IPS-11a (cell line): Measurements from ENCODE around the gene MIOS.
"Not testable (repeated sequence)": the region's sequence is repeated elsewhere in the genome, so short reads cannot be mapped to it uniquely, and the experiment has no call there.

ENCODE experiments used
- H3K4me3 ChIP-seq: one replicate; pipeline ENCODE4 v1.5.1; 2013; ENCODE audit warnings: low read depth, low read length, control low read depth

Gene MIOS

DNA sequence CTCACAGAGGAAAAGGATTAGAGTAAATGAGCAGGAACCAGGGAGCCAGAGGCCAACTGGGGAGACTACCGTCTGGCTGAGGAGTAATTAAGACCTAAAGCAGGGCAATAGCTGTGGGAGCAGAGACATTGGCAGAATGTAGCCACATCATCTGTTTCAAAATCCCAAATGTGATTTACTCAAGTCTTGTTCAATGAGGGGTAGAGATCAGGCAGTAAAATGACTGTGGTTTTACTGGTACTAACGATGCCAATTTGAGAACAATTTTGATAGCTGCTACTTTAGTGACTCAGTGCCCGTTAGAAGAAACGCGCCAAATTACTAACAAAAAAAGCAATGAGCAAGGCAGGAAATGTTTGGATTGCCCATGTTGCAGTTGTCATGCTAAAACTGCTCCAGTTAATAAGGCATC is 12.7 kb upstream of the MIOS start:
- H3K4me3 ChIP-seq: no peak overlapping the region

DNA sequence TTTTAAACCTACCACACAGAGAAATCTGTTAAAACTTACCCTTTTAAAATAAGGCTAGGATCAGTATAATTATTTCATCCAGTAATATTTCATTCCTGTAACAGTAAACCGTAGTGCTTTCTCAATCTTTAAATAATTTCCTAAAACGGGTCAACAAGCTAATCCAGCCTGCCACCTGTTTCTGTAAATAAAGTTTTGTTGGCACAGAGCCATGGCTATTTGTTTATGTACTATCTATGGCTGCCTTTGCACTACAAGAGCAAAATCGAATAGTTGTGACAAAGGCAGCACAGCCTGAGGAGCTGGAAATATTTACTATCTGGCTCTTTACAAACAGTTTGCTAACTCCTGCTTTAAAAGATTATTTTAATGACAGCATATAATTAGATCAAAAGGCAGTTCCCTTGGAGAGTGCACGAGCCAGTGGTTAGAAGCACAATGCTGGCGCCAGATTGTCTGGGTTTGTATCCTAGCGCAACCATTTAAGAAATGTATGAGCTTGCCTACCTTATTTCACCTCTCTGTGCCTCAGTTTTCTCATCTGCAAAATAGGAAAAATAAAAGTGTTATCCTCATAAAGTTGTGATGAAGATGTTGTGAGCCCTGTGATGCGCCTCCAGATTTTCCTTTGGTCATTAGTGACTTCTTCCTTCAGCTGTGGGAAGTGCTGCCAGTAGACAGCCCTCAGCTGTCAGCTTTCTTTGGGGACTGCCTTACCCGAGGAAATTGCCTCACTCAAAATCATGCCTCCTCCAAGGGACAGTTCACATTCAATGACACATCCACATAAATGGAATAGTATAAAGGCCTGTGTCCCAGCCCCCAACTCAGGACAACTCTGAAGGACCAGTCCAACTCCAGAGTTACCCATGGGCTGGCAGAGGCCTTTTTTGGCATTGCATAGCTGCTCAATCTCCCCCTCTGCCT is 11.8 kb upstream of the MIOS start:
- H3K4me3 ChIP-seq: no peak overlapping the region

DNA sequence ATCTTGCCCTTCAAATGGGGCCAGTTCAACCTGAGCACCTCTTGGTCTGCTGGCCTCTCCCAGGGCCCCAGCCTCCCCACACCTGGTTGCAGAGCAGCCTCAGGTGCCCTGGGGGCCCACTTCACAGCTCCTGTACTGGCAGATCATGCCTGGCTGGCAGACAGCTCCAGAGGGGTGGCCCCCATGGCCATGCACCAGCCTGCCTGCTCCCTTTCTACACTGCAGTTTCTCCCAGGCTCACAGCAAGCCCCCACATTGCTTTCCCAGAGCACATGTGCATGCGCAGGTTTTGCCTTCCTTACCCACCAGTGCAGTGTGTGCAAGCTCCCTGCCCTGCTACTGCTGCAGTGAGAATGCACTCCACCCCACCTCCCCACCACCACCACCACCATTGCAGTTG is 9.8 kb upstream of the MIOS start:
- no peak overlapping the region for H3K4me3 ChIP-seq

DNA sequence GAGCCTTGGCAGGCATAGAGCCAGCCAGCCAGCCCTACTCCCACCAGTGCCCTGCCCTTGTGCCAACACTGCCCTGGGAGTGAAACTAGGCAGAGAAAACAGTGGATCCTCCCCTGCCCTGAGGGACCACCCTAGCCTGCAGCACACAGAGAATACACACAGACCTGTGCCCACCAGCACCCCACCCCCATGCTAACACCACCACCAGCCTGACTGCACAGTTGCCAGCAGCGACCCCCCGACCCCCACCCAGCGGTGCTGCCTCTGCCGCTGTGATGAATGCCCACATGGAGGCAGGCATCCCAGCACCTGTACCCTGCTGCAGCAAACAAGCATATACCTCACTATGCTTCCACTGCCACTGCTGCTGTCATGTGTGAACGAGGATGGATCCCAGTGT is 9.4 kb upstream of the MIOS start:
- no peak overlapping the region for H3K4me3 ChIP-seq

DNA sequence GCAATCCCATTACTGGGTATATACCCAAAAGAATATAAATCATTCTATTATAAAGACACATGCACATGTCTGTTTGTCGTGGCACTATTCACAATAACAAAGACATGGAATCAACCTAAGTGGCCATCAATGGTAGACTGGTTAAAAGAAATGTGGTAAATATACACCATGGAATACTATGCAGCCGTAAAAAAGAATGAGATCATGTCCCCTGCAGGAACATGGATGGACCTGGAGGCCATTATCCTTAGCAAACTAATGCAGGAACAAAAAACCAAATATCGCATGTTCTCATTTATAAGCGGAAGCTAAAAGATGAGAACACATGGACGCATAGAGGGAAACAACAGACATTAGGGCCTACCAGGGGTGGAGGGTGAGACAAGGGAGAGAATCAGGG is 5.1 kb upstream of the MIOS start:
- not testable (repeated sequence) for H3K4me3 ChIP-seq

DNA sequence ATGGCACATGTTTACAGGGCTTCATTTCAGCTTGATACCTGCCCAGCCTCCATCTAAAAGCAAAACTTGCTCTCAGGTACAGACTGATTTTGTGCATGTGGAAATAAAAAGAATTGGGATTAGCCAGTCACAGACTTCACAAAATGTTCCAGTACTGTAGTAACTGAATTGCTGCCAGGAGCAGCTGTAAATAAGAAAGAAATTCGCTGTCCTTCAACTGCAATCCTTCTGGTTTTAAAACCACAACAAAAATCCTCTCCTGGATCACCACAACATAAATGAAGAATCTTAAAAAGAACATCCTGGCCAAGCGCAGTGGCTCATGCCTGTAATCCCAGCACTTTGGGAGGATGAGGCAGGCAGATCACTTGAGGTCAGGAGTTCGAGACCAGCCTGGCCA is 3.9 kb upstream of the MIOS start:
- no peak overlapping the region for H3K4me3 ChIP-seq

DNA sequence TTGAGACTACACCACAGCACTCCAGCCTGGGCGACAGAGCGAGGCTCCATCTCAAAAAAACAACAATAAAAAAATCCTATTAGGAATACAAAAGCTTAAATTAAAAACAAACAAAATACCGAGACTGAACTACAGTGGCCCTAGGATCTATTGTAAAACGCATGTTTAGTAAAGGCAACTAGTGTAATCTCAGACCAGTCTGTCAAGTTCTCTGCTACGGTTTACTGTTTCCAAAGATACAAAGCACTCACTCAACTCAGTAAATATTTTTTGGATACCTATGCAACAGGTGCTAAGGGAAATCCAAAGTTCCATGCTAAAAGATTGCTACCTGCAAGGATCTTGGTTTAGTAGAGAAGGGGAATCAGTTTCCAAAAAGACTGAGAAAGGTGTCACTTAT is 3.4 kb upstream of the MIOS start:
- H3K4me3 ChIP-seq: no peak overlapping the region

DNA sequence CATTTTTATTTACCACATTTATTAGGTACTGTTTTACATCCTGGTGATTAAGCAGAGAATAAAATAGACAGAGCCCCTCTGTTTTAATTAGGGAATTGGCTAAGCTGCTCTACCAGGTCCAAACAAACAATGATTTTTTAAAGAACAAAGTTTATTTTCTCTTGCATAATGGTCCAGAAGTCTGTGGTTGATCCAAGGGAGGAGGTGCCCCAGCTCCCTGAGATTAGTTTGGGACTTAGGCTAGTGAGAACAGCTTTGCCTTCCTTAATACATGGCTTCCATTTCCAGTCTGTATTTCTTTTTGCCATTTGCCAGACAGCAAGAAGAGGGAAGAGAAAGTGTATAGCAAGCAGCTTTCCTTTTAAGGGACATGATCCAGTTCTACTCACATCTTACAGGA is 2.9 kb upstream of the MIOS start:
- no peak overlapping the region for H3K4me3 ChIP-seq

DNA sequence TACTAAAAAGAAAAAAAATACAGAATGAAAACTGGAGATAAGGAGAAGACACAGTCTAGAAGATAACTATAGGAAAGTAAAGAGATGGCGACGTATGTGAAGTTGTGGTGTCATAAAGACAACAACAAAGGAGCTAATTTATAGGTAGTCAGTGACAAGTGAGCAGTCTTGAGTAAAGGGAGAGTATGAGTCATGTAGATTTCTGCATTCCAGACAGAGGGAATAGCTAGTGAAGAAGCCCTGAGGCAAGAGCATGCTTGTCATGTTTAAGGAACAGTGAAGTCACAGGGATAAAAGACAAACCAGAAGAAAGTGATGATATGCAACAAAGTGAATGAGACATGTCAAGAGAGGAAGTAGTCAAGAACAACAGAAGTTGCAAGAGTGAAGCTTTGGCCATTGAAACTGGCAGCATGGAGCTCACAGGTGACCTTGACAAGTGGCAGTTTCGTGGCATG is 2.3 kb upstream of the MIOS start:
- no peak overlapping the region for H3K4me3 ChIP-seq

DNA sequence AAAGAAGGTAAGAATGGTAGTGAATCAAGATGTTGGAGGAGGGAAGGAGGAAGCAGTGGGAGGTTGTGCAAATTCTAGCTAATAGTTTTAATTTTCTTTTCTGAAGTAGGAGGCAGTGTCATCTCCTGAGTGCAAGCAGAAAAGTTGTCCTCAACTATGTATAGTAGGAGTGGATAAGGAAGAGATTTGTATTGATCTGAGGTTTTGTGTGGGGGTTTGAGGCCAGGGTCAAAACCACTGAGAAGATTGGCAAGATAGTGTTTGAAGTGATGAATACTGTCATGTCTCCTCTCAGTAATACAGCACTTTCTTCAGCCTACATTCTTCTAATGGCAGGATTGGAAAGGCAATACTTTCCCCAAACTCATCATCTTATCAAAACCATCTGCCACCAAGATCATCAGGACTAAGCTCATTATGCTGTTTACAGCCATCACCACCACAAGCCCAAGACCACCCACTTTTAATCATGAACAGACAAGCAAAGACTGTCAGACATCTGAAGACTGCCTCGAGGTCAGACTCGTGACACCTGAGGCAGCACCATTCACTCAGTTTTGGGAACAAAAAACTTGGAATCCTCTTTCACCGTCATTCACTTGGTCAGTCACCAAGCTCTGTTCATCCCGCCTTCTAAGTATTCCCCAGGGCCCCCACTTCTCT is 1.5 kb upstream of the MIOS start:
- H3K4me3 ChIP-seq: no peak overlapping the region

DNA sequence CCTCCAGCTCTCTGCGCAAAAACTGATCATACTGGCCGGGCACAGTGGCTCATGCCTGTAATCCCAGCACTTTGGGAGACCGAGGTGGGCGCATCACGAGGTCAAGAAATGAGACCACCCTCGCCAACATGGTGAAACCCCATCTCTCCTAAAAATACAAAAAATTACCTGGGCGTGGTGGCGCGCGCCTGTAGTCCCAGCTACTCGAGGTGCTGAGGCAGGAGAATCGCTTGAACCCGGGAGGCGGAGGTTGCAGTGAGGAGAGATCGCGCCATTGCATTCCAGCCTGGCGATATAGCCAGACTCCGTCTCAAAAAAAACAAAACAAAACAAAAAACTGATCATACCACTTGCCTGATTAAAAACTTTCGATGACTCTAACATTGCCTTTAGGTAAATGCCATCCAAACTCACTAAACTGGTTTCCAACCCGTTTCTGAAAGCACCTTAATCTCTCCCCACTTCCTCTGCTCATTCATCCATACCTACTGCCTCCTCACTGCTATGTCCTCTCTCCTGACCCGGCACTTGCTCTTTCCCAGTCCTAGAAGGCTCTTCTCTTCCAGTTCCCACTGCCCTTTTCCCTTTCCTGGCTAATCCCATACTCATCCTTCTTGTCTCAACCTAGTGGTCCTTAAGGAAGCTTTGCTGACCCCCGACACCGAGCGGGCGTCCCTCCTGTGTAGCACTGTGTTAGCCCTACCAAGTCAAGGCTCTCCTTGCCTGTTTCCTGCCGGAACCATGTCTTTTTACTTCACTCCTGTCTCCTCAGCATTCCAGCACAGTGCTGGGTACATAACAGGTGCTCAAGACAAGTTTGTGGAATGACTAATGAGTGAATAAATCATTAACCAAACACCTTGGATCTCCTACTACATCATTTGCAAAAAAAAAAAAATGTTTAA is 686 bp upstream of the MIOS start:
- H3K4me3 ChIP-seq: peak overlapping the region; percentile 2

DNA sequence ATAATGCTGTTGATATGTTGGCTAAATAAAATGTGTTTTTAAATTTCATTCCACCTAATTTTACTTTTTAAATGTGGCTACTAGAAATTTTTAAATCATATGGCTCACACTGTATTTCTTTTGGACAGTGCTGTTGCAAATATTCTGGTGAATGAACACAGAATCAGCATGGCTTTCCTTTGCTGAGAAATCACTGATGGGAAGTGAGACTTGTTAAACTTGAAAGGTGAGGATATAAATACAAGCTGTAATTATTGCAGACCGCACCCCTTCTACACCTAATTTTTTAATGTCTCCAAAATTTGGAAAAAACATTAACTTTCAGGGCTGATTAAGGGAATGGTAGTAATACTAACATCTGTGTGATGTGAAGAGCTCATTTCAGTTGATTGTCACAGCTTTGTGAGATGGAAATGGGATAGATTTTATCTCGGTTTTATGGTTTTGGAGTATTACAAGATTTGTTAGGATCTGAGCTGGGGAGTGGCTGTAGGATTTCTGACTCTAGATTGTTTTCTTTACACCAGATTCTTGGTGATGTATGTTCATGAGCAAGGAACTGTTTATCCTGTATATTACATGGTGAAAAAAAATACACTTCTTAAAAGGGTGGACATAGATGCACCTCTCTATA is 1.3 kb downstream of the MIOS start:
- peak overlapping the region; percentile 84 for H3K4me3 ChIP-seq

DNA sequence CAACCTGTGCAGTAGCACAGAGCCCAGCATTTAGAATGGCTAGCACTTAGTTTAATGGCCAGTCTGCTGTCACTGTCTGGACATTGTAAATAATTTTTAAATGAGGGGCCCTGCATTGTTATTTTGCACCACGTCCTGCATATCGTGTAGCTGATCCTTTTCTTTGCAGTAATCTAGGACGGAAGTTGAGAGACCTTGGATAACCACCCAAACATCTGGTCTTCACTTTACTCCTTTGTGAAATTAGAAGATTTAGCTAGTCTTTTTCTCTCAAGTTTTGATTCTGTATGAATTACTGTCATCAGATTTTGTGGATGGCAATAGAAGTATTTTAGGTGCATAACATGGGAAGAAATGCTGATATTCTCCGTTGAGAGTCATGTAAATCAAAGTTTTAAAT is 1.9 kb downstream of the MIOS start:
- H3K4me3 ChIP-seq: no peak overlapping the region

DNA sequence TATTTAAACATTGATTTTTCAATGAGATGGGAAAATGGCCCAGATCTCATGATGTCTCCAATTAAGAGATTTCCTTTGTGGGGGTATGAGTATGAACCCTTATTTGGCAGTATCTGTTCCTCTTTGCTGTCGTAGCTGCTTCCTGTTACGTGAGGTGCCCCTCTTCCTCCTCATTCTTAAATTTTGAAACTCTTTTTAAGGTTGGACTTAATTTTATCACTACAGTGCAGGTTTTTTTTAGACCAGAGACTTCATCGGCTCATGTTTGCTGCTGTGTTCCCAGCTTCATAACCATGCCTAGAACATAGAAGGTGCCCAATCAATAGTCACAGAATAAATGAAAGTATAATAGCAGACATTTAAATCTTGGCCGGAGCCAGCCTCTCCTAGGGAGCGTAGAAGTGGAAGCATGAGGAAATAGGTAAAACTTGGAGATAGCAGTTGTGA is 2.4 kb downstream of the MIOS start:
- no peak overlapping the region for H3K4me3 ChIP-seq

DNA sequence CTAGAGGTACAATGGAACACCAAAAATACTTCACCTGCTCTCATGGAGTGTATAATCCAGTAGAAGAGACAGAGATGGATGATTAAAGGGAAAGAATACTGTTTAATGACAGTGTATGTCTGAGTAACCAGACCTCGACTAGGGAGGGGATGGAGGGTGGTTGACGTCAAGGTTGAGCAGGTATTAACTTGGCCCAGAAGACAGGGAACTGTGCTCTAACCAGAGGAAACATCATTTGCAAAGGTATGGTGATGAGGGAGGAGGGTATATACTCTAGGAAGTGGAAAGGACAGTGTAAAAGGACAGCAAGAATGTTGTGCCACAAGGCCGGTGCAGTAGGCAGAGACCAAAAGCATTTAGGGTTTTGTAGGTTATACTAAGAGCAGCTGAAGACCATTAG is 2.9 kb downstream of the MIOS start:
- H3K4me3 ChIP-seq: no peak overlapping the region

DNA sequence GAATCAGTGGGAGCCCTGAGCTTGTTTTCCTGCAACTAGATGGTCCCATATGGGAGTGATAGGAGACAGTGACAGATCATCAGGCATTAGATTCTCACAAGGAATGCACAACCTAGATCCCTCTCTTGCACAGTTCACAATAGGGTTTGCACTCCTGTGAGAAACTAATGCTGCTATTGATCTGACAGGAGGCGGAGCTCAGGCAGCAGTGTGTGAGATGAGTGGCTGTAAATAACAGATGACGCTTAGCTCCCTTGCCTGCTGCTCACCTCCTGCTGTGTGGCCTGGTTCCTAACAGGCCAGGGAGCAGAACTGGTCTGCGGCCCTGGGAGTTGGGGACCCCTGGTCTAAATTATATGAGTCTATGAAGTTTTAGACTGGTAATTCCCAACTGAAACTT is 3.9 kb downstream of the MIOS start:
- H3K4me3 ChIP-seq: no peak overlapping the region

DNA sequence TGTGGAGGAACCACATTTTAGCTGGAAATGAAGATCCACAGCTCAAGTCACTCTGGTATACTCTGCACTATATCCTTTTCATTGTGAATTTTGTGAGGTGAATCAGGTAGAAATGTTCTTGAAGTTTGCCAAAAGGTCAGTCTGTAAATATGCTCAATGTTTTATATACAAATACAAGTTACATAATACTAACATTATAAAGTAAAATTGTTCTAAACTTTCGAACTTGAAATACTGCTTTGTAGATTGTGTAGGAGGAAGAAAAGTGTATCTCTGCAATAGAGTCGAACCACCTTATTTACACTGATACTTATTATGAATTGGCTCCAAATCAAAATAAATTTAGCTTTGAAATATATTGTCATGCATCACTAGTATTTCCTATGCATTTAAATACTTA is 7.0 kb downstream of the MIOS start:
- no peak overlapping the region for H3K4me3 ChIP-seq

DNA sequence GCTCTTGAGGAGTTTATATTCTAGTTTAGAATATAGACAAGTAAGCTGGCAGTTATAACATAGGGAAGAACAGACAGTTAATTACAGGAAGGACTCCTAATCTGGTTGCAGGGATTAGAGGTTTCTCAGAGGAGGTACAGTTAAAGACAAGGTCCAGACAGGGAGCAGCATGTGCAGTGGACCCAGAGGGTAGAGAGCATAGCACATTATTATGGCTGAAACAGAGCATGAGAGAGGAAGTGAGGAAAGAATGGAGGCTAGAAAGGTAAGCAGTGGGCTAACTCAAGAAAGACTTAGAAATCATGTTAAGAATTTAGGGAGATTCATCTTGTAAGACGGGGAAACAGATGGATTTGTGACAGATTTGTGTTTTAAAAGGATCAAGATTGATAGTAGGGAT is 9.7 kb downstream of the MIOS start:
- no peak overlapping the region for H3K4me3 ChIP-seq

DNA sequence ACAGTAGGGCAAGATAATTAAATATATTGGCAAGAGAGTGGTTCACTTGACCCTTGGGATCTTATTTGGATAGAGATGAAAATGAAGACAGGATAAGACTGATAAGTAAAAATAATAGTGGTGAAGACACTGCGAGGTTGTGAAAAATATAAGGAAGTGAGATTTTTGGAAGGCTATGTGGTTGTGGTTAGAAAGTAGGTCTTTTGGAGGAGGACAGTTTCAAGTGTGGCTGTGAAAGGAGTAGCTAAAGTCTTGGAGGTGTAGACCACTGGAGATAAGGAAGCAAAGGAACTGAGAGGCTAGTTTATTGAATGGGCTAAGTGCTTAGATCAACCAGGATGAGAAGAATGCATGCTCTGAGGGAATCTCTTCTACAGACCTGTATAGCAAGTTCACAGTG is 11.2 kb downstream of the MIOS start:
- H3K4me3 ChIP-seq: no peak overlapping the region

DNA sequence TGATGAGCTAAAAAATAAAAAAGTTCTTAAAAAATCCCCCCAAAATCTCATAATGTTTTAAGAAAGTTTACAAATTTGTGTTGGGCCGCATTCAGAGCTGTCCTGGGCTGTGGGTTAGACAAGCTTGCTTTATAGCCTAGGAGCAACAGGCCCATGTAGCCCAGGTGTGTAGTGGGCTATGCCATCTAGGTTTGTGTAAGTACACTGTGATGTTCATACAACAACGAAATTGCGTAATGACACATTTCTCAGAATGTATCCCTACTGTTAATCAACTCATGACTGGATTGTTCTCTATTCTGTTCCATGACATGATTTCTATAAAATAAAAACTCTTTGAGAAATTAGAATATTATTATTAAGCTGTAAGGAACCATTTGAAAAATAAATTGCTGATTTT is 13.0 kb downstream of the MIOS start:
- H3K4me3 ChIP-seq: no peak overlapping the region
